ENCODE data around the gene IER5. TPM values are rescaled to one million over a fixed set of nuclear protein-coding genes. Genes with fewer than 3 reads are reported as not detected.

The IER5 gene
- total and polyA plus RNA-seq, 9 of the 15 experiments (the other 6 are each of a cell fraction or from before 2014, with no cell fraction given) = 2.4 to 32.1 (median 12.0) TPM

- no peak for TF ChIP-seq TFE3 (CRISPR knock-in tag; IDR thresholded peaks at IDR 0.05)
Measured at GRCh38 chr1:181061487-181061886, 27.0 kb upstream of the IER5 start (continued).

GRCh38 chr1:181061891-181062835 is 26.3 kb upstream of the IER5 start:
- H3K36me3 ChIP-seq (ENCODE audit: control insufficient read depth, insufficient read depth, low read length) = no peaks in the 10 kb centered on the region
- in situ Hi-C loops (cut with MboI) = no loop called here
- WGBS (ENCODE audit: insufficient coverage, low coverage, missing lambda C conversion rate) = 37% methylated on average over 15 of the region's 15 CpGs
- FAIRE-seq = no peak
- no peak for DNase-seq (ENCODE audit: extremely low read depth in 1 of 4, low spot score in 3 of 4)
- peak overlapping the region; percentile 48 for H2AFZ ChIP-seq (ENCODE audit: low read depth, low read length)
- TF ChIP-seq EZH2 (IDR thresholded peaks at IDR 0.05; ENCODE audit: borderline replicate concordance, low read depth, low read length) (no peak), SPI1 (IDR thresholded peaks at IDR 0.05; ENCODE audit: borderline replicate concordance, low read depth, low read length) (peak; percentile 87; the same call in 1 of the 2 replicates)
- BruUV-seq (replicated peaks) = no TSS peak
- intact Hi-C loops (cut with micrococcal nuclease) = no loop called here
- peak; percentile 39 for ATAC-seq
- POLR2A ChIA-PET = interaction anchor here (0.7 to 1.7 kb wide), 7 partner anchors 11 to 336 kb away, joined by 3 to 5 read pairs (median 3); no protein-coding TSS in a partner anchor
- CTCF ChIA-PET (ENCODE audit: low intra/inter-chr PET ratio) = no interaction called here
- H3K79me2 ChIP-seq (ENCODE audit: control insufficient read depth, insufficient read depth, low read length) = no peaks in the 10 kb centered on the region
- no peaks in the 10 kb centered on the region for H3K9me1 ChIP-seq (ENCODE audit: control insufficient read depth, insufficient read depth, low read length)
- H3K27ac ChIP-seq (ENCODE audit: extremely low read depth, low read depth, low read length) = no peak overlapping the region
- H3K4me2 ChIP-seq (ENCODE audit: insufficient read depth, low read length) = no peak overlapping the region
- H4K20me1 ChIP-seq (replicated peaks; ENCODE audit: control insufficient read depth, insufficient read depth, low read length) = no peaks in the 10 kb centered on the region
- peaks cover 5 to 7% of the 10 kb centered on the region in 2 experiments; a peak in 3 of 5 replicates for H3K4me1 ChIP-seq (replicated peaks in 1 of 2; ENCODE audit: control insufficient read depth in 2 of 2, insufficient read depth in 2 of 2, low read length in 2 of 2)
- H3K27me3 ChIP-seq (ENCODE audit: control insufficient read depth in 2 of 2, insufficient read depth in 2 of 2, low read length in 2 of 2) = peaks cover 0 to 12% of the 10 kb centered on the region in 2 experiments; a peak in 1 of 5 replicates
- peak overlapping the region in 1 of 2 experiments; percentile 65; a peak in 1 of 4 replicates for H3K9ac ChIP-seq (ENCODE audit: insufficient read depth in 1 of 2, low read depth in 2 of 2, low read length in 2 of 2)
- no peaks in the 10 kb centered on the region for H3K9me3 ChIP-seq (replicated peaks; ENCODE audit: control insufficient read depth, insufficient read depth, low read depth, low read length)
- no peak overlapping the region for H3K4me3 ChIP-seq
